ENCODE measurements around the gene CDH2. TPM values are rescaled to one million over a fixed set of nuclear protein-coding genes. Genes with fewer than 3 reads are reported as not detected.

The CDH2 gene
- total RNA-seq, 1 experiment from 2014 or later, result 6.4 TPM

- H2AFZ ChIP-seq, result no peak overlapping the region
- H3K36me3 ChIP-seq (ENCODE audit: low read depth), result no peaks in the 10 kb centered on the region
- no peaks in the 10 kb centered on the region for H3K9me3 ChIP-seq (ENCODE audit: insufficient read depth, low read depth)
- H3K27ac ChIP-seq, result no peak overlapping the region
- no peaks in the 10 kb centered on the region; the same call in 1 of the 2 replicates for H3K9me2 ChIP-seq (ENCODE audit: insufficient read depth)
- ChIA-PET POLR2A (ENCODE audit: unreplicated experiment) (no interaction called here), CTCF (no interaction called here)
- H4K20me1 ChIP-seq (ENCODE audit: insufficient read depth), result no peaks in the 10 kb centered on the region
- no peak overlapping the region for H3K4me3 ChIP-seq
- intact Hi-C loops (cut with micrococcal nuclease; ENCODE audit: unreplicated experiment), result no loop called here
- H3K27me3 ChIP-seq (ENCODE audit: insufficient read depth, low read depth), result no peaks in the 10 kb centered on the region
- TF ChIP-seq EZH2 (IDR thresholded peaks at IDR 0.05; ENCODE audit: low read depth) (no peak), CTCF (conservative IDR thresholded peaks at IDR 0.05) (no peak)
- DNase-seq, result no peak
- H3K4me1 ChIP-seq (replicated peaks; ENCODE audit: insufficient read depth), result no peaks in the 10 kb centered on the region
- no TSS peak for BruUV-seq (replicated peaks)
- H3K4me2 ChIP-seq, result no peak overlapping the region
- H3K79me2 ChIP-seq (ENCODE audit: low read depth), result no peaks in the 10 kb centered on the region
- no peaks in the 10 kb centered on the region for H3F3A ChIP-seq (ENCODE audit: insufficient read depth, low read depth)
Measured at GRCh38 chr18:27970321-27970720, 206.6 kb downstream of the CDH2 start.

GRCh38 chr18:27969206-27969605 is 207.7 kb downstream of the CDH2 start:
- no peaks in the 10 kb centered on the region; the same call in 1 of the 2 replicates for H3K9me2 ChIP-seq (ENCODE audit: insufficient read depth)
- H3K4me2 ChIP-seq, result no peak overlapping the region
- H3K27me3 ChIP-seq (ENCODE audit: insufficient read depth, low read depth), result no peaks in the 10 kb centered on the region
- no peak for DNase-seq
- ChIA-PET CTCF (no interaction called here), POLR2A (ENCODE audit: unreplicated experiment) (no interaction called here)
- H3K4me3 ChIP-seq, result no peak overlapping the region
- no peaks in the 10 kb centered on the region for H3K9me3 ChIP-seq (ENCODE audit: insufficient read depth, low read depth)
- intact Hi-C loops (cut with micrococcal nuclease; ENCODE audit: unreplicated experiment), result loop anchor here (10.0 kb wide), 1 partner anchor 146 kb away; no protein-coding TSS in a partner anchor
- H3F3A ChIP-seq (ENCODE audit: insufficient read depth, low read depth), result no peaks in the 10 kb centered on the region
- H3K4me1 ChIP-seq (replicated peaks; ENCODE audit: insufficient read depth), result no peaks in the 10 kb centered on the region
- no peaks in the 10 kb centered on the region for H3K36me3 ChIP-seq (ENCODE audit: low read depth)
- no peak overlapping the region for H3K27ac ChIP-seq
- BruUV-seq (replicated peaks), result no TSS peak
- H3K79me2 ChIP-seq (ENCODE audit: low read depth), result no peaks in the 10 kb centered on the region
- H4K20me1 ChIP-seq (ENCODE audit: insufficient read depth), result no peaks in the 10 kb centered on the region
- H2AFZ ChIP-seq, result no peak overlapping the region
- TF ChIP-seq CTCF (conservative IDR thresholded peaks at IDR 0.05) (no peak), EZH2 (IDR thresholded peaks at IDR 0.05; ENCODE audit: low read depth) (no peak)

- no peak overlapping the region for H3K4me2 ChIP-seq
- POLR2A ChIA-PET (ENCODE audit: unreplicated experiment), result no interaction called here
Measured at GRCh38 chr18:27967913-27968824, 208.8 kb downstream of the CDH2 start.

More at GRCh38 chr18:27967913-27968824, 208.8 kb downstream of the CDH2 start:
- intact Hi-C loops (cut with micrococcal nuclease; ENCODE audit: unreplicated experiment), result loop anchor here (10.0 kb wide), 1 partner anchor 147 kb away; no protein-coding TSS in a partner anchor
- no TSS peak for BruUV-seq (replicated peaks)
- H3K4me1 ChIP-seq (replicated peaks; ENCODE audit: insufficient read depth), result no peaks in the 10 kb centered on the region
- no peaks in the 10 kb centered on the region for H3K27me3 ChIP-seq (ENCODE audit: insufficient read depth, low read depth)
- no peak overlapping the region for H3K4me3 ChIP-seq
- no peaks in the 10 kb centered on the region for H4K20me1 ChIP-seq (ENCODE audit: insufficient read depth)
- H2AFZ ChIP-seq, result no peak overlapping the region; the same call in 1 of the 2 replicates
- CTCF ChIA-PET, result no interaction called here
- DNase-seq, result no peak
- no peaks in the 10 kb centered on the region for H3K9me3 ChIP-seq (ENCODE audit: insufficient read depth, low read depth)
- TF ChIP-seq EZH2 (IDR thresholded peaks at IDR 0.05; ENCODE audit: low read depth) (no peak), CTCF (conservative IDR thresholded peaks at IDR 0.05) (no peak)
- no peaks in the 10 kb centered on the region; the same call in 1 of the 2 replicates for H3K9me2 ChIP-seq (ENCODE audit: insufficient read depth)
- H3K79me2 ChIP-seq (ENCODE audit: low read depth), result no peaks in the 10 kb centered on the region
- no peaks in the 10 kb centered on the region for H3K36me3 ChIP-seq (ENCODE audit: low read depth)
- H3K27ac ChIP-seq, result no peak overlapping the region
- H3F3A ChIP-seq (ENCODE audit: insufficient read depth, low read depth), result no peaks in the 10 kb centered on the region
